ENCODE measurements around the gene DCUN1D1.

DNA sequence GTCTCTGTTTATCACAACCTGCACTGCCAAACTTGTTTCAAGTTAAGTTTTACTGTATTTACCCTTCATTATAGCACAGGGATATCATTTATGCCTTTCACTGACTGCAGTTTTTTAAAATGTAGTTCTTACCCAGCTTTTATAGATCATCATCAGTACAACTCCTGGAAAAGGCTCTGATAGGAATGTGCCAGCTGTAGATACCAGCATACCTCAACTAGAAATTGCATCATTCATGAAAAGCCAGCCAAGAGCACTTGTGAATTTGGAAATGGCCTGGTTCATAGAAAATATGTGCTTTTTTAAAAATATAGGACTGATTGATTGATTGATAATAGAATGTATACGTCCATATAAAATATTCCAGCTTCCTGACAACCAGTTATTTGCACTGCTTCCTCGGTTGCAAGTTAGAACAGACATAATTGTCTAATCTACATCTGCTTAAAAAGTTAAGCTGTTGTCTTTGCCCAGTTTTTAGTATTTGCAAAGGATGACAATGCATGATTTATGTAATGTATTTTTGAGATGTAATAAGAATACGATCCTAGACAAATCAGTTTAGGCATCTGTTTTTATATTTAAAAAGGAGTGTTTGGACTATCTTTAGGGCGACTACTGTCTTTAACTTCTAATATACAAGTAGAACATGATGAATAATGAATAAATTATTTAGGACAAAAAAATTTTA is 58.5 kb downstream of the DCUN1D1 start:
- no peak for TF ChIP-seq POLR2A (IDR thresholded peaks at IDR 0.05)
- TF ChIP-seq EP300 (IDR thresholded peaks at IDR 0.05) = no peak

Measured in tibial nerve (tissue), 3 donors.